ENCODE data around the gene CCDC183. TPM values are rescaled to one million over a fixed set of nuclear protein-coding genes. Genes with fewer than 3 reads are reported as not detected.
A peak's percentile ranks its signal among the peaks of the same experiment; 100 is the strongest.

The CCDC183 gene
- total and polyA plus RNA-seq, 4 donors = 0.20 to 1.8 (median 1.0) TPM

DNA sequence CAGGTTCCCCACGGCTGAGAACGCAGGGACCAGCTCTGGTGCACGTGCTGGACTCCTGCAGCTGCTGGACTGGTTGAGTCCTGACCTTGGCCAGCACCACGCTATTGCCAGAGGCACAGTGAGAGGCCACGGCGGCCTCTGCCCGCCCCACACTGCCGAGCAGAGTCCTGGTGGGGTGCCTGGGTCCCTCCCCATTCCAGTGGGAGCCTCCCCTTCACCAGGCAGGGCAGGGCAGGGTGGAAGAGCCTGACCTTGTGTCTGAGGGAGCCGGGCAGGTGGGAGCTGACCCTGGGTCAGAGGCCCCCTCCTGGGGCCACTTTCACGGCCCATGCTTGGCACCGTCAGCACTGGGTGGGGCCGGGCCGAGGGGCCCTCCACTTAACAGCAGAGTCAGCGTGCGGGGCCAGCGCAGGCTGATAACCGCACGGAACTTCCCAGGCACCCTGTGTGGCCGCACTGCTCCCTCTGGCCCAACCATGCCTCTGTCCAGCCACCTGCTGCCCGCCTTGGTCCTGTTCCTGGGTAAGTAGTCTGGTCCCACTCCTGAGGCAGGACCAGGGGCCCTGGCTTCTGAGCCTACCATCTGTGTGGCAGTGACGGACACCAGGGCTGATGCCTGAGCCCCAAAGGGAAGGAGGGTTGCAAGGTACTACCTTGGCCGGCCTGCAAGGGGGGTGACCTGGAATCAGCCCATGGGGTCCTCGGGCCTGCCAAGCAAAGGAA, 56.0 kb downstream of the CCDC183 start, which contains the start of gene MAMDC4:
MAMDC4 (plus strand) TSS at position 406 of the 723 bp plus-strand sequence; CDS start at position 477, 71 bp downstream.
- 46% methylated on average over 23 of the region's 23 CpGs for WGBS
- DNase-seq (ENCODE audit: low spot score) = no peak
- H3K27me3 ChIP-seq (ENCODE audit: control insufficient read depth in 4 of 4, insufficient read depth in 4 of 4, low read length in 3 of 4) = no peaks in the 10 kb centered on the region
- H3K4me1 ChIP-seq (ENCODE audit: control insufficient read depth in 4 of 4, insufficient read depth in 4 of 4, low read length in 3 of 4) = peaks cover 20 to 57% (median 37%) of the 10 kb centered on the region in 4 donors
- peak within 1 kb of the TSS in 1 of 3 donors; percentile 14 for H3K4me3 ChIP-seq (ENCODE audit: low read depth in 1 of 3, low read length in 3 of 3)
- H3K9ac ChIP-seq (ENCODE audit: low read depth in 1 of 2, low read length in 2 of 2) = peak within 1 kb of the TSS; percentile 9 to 21
- H3K27ac ChIP-seq (ENCODE audit: low read depth in 1 of 2, low read length in 2 of 2) = peak within 1 kb of the TSS; percentile 77 to 83
- TF ChIP-seq RAD21 (IDR thresholded peaks at IDR 0.05) (peak; percentile 41 to 53), HNF4G (IDR thresholded peaks at IDR 0.05) (peak; percentile 30), ZBTB33 (IDR thresholded peaks at IDR 0.05) (no peak), SP1 (IDR thresholded peaks at IDR 0.05) (peak; percentile 83), RXRA (IDR thresholded peaks at IDR 0.05) (peak; percentile 80 to 95), EGR1 (IDR thresholded peaks at IDR 0.05; ENCODE audit: low read depth in 2 of 2) (no peak), JUND (IDR thresholded peaks at IDR 0.05) (no peak), CTCF (IDR thresholded peaks at IDR 0.05; ENCODE audit: low read depth, low read length, missing input control) (no peak), GABPA (IDR thresholded peaks at IDR 0.05 in 1 of 2, conservative IDR thresholded peaks at IDR 0.05 in 1 of 2) (no peak), YY1 (IDR thresholded peaks at IDR 0.05) (peak; percentile 69), NR2F2 (IDR thresholded peaks at IDR 0.05) (no peak), TAF1 (conservative IDR thresholded peaks at IDR 0.05) (no peak), HNF4A (conservative IDR thresholded peaks at IDR 0.05) (peak; percentile 87 to 92), FOXA1 (IDR thresholded peaks at IDR 0.05) (no peak), FOXA2 (IDR thresholded peaks at IDR 0.05) (no peak)
- TF ChIP-seq, protein P1, sequence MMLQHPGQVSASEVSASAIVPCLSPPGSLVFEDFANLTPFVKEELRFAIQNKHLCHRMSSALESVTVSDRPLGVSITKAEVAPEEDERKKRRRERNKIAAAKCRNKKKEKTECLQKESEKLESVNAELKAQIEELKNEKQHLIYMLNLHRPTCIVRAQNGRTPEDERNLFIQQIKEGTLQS (IDR thresholded peaks at IDR 0.05) = no peak
- TF ChIP-seq, protein P2, sequence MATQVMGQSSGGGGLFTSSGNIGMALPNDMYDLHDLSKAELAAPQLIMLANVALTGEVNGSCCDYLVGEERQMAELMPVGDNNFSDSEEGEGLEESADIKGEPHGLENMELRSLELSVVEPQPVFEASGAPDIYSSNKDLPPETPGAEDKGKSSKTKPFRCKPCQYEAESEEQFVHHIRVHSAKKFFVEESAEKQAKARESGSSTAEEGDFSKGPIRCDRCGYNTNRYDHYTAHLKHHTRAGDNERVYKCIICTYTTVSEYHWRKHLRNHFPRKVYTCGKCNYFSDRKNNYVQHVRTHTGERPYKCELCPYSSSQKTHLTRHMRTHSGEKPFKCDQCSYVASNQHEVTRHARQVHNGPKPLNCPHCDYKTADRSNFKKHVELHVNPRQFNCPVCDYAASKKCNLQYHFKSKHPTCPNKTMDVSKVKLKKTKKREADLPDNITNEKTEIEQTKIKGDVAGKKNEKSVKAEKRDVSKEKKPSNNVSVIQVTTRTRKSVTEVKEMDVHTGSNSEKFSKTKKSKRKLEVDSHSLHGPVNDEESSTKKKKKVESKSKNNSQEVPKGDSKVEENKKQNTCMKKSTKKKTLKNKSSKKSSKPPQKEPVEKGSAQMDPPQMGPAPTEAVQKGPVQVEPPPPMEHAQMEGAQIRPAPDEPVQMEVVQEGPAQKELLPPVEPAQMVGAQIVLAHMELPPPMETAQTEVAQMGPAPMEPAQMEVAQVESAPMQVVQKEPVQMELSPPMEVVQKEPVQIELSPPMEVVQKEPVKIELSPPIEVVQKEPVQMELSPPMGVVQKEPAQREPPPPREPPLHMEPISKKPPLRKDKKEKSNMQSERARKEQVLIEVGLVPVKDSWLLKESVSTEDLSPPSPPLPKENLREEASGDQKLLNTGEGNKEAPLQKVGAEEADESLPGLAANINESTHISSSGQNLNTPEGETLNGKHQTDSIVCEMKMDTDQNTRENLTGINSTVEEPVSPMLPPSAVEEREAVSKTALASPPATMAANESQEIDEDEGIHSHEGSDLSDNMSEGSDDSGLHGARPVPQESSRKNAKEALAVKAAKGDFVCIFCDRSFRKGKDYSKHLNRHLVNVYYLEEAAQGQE (IDR thresholded peaks at IDR 0.05) = peak; percentile 74
- TF ChIP-seq, protein P3, sequence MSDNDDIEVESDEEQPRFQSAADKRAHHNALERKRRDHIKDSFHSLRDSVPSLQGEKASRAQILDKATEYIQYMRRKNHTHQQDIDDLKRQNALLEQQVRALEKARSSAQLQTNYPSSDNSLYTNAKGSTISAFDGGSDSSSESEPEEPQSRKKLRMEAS (IDR thresholded peaks at IDR 0.05) = no peak
- H3K9me3 ChIP-seq (ENCODE audit: control insufficient read depth in 4 of 4, low read length in 3 of 4) = no peaks in the 10 kb centered on the region
- H3K36me3 ChIP-seq (ENCODE audit: control insufficient read depth in 4 of 4, insufficient read depth in 3 of 4, low read depth in 1 of 4, low read length in 3 of 4) = peaks cover 0 to 4% (median 0%) of the 10 kb centered on the region in 4 donors
